Peyer's patch (tissue), 4 donors: ENCODE measurements around the gene CCDC186. TPM values are rescaled to one million over a fixed set of nuclear protein-coding genes. Genes with fewer than 3 reads are reported as not detected.

Source experiments
- DNase-seq, 3 donors: peaks; one replicate each; pipeline ENCODE4 v3.0.0-alpha.2; 2017 to 2019
- H3K27ac ChIP-seq, 4 donors: fragments of 200-600 bp; sonication (generic); one replicate each; pipeline ENCODE4 v1.5.1; 2016 to 2019
- H3K27me3 ChIP-seq, 2 donors: fragments of 200-600 bp; sonication (generic); one replicate each; pipeline ENCODE4 v1.5.1; 2019
- H3K36me3 ChIP-seq, 3 donors: fragments of 200-600 bp; sonication (generic); one replicate each; pipeline ENCODE4 v1.5.1; 2016 to 2019
- H3K4me1 ChIP-seq, 4 donors: fragments of 200-600 bp; sonication (generic); one replicate each; pipeline ENCODE4 v1.5.1; 2016 to 2019
- H3K4me3 ChIP-seq, 4 donors: fragments of 200-600 bp; sonication (generic); 1 replicate in 3 of 4; 2 replicates in 1 of 4; pipeline ENCODE4 v1.5.1; 2016 to 2019; ENCODE audit warnings: mild to moderate bottlenecking in 1 of 4
- H3K9me3 ChIP-seq, 4 donors: fragments of 200-600 bp; sonication (generic); one replicate each; pipeline ENCODE4 v1.5.1; 2016 to 2019; ENCODE audit warnings: mild to moderate bottlenecking in 1 of 4
- POLR2A ChIP-seq, 2 donors: fragments of 450-650 bp; IDR thresholded peaks; one replicate each; pipeline ENCODE4 v1.5.1; 2017; ENCODE audit warnings: antibody characterized with exemption in 2 of 2, mild to moderate bottlenecking in 2 of 2, moderate library complexity in 2 of 2
- total RNA-seq, 4 donors: library from RNA; depleted of rRNA; stranded (reverse); fragments of >200 nt; gene quantifications; one replicate each; pipeline ENCODE4 v1.1.0, GENCODE V29; 2016
- TF ChIP-seq, protein P1 (sequence below), 6 experiments: fragments of 450-650 bp in 4 of 6; fragments of 200-600 bp in 2 of 6; sonication (generic) in 1 of 6; IDR thresholded peaks; one replicate each; pipeline ENCODE4 v1.5.1; 2017 to 2019; ENCODE audit warnings: antibody characterized with exemption in 6 of 6, mild to moderate bottlenecking in 3 of 6, moderate library complexity in 1 of 6

The CCDC186 gene
- total RNA-seq, 4 donors from 2014 or later = 30.5 to 68.0 (median 50.9) TPM

DNA sequence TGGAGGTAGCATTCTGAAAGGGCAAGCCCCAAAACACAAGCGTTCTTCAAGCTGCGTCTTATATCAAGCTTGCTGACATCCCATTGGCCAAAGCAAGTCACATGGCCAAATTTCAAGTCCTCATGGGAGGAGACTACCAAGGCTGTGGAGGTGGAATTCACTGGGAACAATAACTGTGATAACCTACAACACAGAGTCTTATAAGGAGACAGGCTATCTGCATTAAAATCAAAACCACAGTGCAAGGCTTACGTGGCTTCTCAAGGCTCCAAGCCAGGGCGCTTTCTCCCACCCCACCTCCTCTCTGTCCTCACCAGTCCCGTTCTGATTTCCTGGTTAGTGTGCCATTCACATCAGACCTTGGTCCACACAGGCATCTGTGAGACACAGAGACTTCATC is 91.0 kb downstream of the CCDC186 start:
- DNase-seq = peak in 1 of 3 donors; percentile 55
- Histone ChIP-seq H3K4me1 (no peaks in the 10 kb centered on the region), H3K9me3 (no peaks in the 10 kb centered on the region), H3K27me3 (no peaks in the 10 kb centered on the region), H3K36me3 (no peaks in the 10 kb centered on the region), H3K4me3 (no peak overlapping the region), H3K27ac (peak overlapping the region in 3 of 4 donors; percentile 2 to 67 (median 43))
- TF ChIP-seq POLR2A (IDR thresholded peaks at IDR 0.05) = no peak

DNA sequence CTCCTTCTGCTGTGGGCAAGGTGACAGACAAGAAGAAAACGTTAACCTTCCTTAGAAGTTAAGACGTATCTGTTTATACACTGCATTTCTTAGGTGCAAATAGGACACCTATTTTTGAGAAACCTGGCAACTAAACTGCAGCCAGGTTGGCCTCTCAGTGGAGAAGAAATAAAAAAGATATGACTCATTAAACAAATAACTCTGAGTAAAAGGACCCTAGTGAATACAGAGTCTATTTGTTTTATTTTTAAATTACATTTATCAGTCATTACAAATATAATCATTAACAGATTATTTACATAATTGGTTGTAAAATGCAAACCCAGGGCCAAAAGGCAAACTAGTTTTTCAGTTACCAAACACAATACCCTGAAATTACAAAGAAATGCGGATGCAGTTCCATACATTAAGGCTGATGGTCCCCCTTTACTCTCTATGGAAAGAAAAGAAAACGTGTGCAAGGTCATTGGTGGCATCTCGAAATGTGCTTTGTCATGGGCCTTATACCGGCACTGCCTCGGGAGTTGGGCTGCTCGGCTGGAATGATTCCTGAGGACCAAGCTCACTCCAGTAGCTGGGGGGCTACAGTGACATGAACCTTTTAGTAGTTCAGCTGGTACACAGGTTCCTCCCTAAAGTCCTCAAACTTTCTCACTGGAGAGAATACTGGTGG is 92.0 kb downstream of the CCDC186 start:
- H3K27ac ChIP-seq = peak overlapping the region in 3 of 4 donors; percentile 2 to 67 (median 43)
- no peaks in the 10 kb centered on the region for H3K4me1 ChIP-seq
- no peak for DNase-seq
- no peaks in the 10 kb centered on the region for H3K36me3 ChIP-seq
- TF ChIP-seq POLR2A (IDR thresholded peaks at IDR 0.05) = no peak
- TF ChIP-seq, protein P1, sequence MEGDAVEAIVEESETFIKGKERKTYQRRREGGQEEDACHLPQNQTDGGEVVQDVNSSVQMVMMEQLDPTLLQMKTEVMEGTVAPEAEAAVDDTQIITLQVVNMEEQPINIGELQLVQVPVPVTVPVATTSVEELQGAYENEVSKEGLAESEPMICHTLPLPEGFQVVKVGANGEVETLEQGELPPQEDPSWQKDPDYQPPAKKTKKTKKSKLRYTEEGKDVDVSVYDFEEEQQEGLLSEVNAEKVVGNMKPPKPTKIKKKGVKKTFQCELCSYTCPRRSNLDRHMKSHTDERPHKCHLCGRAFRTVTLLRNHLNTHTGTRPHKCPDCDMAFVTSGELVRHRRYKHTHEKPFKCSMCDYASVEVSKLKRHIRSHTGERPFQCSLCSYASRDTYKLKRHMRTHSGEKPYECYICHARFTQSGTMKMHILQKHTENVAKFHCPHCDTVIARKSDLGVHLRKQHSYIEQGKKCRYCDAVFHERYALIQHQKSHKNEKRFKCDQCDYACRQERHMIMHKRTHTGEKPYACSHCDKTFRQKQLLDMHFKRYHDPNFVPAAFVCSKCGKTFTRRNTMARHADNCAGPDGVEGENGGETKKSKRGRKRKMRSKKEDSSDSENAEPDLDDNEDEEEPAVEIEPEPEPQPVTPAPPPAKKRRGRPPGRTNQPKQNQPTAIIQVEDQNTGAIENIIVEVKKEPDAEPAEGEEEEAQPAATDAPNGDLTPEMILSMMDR (IDR thresholded peaks at IDR 0.05) = no peak
- no peak overlapping the region for H3K4me3 ChIP-seq
- H3K9me3 ChIP-seq = no peaks in the 10 kb centered on the region
- H3K27me3 ChIP-seq = no peaks in the 10 kb centered on the region

DNA sequence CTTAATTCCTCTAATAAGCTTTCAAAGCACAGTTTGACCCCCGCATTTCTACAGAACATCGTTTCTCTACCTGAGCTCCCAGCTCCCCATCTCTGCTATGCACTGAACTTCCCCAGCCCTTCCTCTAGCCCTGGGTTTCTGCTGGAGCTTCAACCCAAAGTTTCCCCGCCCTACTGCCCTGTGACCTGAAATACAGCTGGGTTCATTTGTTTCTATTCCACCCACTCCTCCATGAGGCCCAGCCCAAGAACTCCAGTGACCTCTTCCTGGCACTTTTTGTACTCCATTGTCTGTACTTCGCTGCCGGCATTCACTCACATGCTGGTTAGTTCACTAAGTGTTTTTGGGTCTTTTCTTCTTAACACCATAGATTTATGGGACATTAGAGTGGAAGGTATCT is 94.6 kb downstream of the CCDC186 start:
- Histone ChIP-seq H3K4me1 (no peaks in the 10 kb centered on the region), H3K4me3 (no peak overlapping the region), H3K9me3 (no peaks in the 10 kb centered on the region), H3K27me3 (no peaks in the 10 kb centered on the region), H3K27ac (no peak overlapping the region), H3K36me3 (no peaks in the 10 kb centered on the region)
- DNase-seq = no peak
- TF ChIP-seq, protein P1 (IDR thresholded peaks at IDR 0.05) = no peak
- TF ChIP-seq POLR2A (IDR thresholded peaks at IDR 0.05) = no peak

DNA sequence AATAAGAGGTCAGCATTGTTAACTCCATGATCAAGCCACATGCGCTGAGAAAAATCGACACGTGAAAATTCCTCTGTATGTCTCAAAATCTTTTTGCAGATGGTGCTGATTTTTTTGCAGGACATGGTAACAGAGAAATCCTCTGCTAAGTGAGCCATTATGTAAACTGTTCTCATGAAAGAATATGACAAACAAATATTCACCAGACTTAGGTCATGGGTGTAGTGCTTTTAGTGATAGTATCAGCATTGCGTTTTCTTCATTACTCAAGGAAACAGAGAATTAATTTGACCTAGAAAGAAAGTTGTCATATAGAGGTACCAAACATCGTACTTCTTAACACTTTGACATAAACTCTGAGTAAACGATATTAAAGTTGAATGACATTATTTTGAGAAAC is 95.7 kb downstream of the CCDC186 start:
- DNase-seq = no peak
- Histone ChIP-seq H3K36me3 (no peaks in the 10 kb centered on the region), H3K27ac (no peak overlapping the region), H3K4me1 (no peaks in the 10 kb centered on the region), H3K4me3 (no peak overlapping the region), H3K27me3 (no peaks in the 10 kb centered on the region), H3K9me3 (no peaks in the 10 kb centered on the region)
- TF ChIP-seq, protein P1 (IDR thresholded peaks at IDR 0.05) = no peak
- no peak for TF ChIP-seq POLR2A (IDR thresholded peaks at IDR 0.05)

DNA sequence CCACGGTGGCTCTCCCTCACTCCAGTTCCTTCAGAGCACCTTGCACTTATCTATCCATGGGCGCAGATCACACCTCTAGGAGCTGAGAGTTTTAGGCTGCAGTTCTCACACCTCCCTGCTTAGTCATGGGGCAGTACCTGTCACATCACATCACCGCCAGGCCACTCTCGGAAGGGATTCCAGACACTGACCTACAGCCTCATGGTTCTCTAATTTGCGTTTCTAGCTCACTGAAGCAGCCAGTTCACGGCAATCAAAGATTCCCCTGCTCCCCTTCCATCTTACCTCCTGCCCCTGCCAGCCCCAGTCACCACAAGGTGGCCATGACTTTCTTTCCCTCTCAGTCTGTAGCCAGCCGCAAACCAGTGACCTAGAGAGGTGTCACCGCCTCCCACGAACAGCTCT is 96.2 kb downstream of the CCDC186 start:
- H3K27ac ChIP-seq = no peak overlapping the region
- H3K9me3 ChIP-seq = no peaks in the 10 kb centered on the region
- no peak for TF ChIP-seq POLR2A (IDR thresholded peaks at IDR 0.05)
- TF ChIP-seq, protein P1 (IDR thresholded peaks at IDR 0.05) = peak in 1 of 6 experiments; percentile 6

DNA sequence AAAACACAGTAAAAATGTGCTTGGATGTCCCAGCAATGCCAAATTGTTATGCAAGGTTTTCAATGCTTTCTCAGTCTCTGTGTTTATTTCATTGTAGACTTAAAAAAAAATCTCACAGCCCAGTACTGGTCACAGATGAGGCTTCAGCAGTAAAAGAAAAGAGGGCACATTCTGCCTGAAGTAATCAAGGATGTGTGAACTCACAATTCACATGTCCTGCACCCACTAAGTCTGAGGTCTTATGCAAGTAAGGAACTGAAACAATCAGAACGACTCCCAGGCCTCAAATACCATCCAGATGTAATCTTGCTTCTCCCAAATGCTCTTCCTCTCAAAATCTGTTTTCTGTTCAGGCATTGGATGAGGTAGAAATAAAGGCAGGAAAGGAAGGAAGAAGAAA is 96.7 kb downstream of the CCDC186 start:
- TF ChIP-seq, protein P1 (IDR thresholded peaks at IDR 0.05) = no peak
- no peak for TF ChIP-seq POLR2A (IDR thresholded peaks at IDR 0.05)
- no peak overlapping the region for H3K27ac ChIP-seq
- no peaks in the 10 kb centered on the region for H3K27me3 ChIP-seq
- H3K36me3 ChIP-seq = no peaks in the 10 kb centered on the region
- no peak overlapping the region for H3K4me3 ChIP-seq
- H3K9me3 ChIP-seq = no peaks in the 10 kb centered on the region
- no peaks in the 10 kb centered on the region for H3K4me1 ChIP-seq
- no peak for DNase-seq

More for the DNA sequence above, 96.2 kb downstream of the CCDC186 start:
- H3K36me3 ChIP-seq = no peaks in the 10 kb centered on the region
- H3K4me1 ChIP-seq = no peaks in the 10 kb centered on the region
- no peaks in the 10 kb centered on the region for H3K27me3 ChIP-seq
- DNase-seq = no peak
- H3K4me3 ChIP-seq = no peak overlapping the region
